H9 (cell line): ENCODE results near the gene BAAT. TPM values are rescaled to one million over a fixed set of nuclear protein-coding genes. Genes with fewer than 3 reads are reported as not detected.

Source experiments
- DNase-seq: peaks from one replicate; pipeline ENCODE4 v3.0.0-alpha.2; 2017
- H2AFZ ChIP-seq: one replicate; pipeline ENCODE4 v1.6.1; 2013; ENCODE audit warnings: mild to moderate bottlenecking, low read length, control low read depth, moderate library complexity
- H2AK5ac ChIP-seq: 2 replicates; pipeline ENCODE4 v1.6.1; 2013; ENCODE audit warnings: low read length, control low read depth, mixed read lengths; ENCODE audit not compliant: insufficient read length
- H2BK120ac ChIP-seq: one replicate; pipeline ENCODE4 v1.6.1; 2013; ENCODE audit warnings: low read depth, mild to moderate bottlenecking, low read length, control low read depth, inconsistent platforms; ENCODE audit not compliant: poor library complexity, severe bottlenecking
- H2BK12ac ChIP-seq: 2 replicates; pipeline ENCODE4 v1.6.1; 2013; ENCODE audit warnings: low read length, control low read depth, mixed read lengths, low read depth; ENCODE audit not compliant: insufficient read length
- H2BK15ac ChIP-seq: 2 replicates; pipeline ENCODE4 v1.6.1; 2013; ENCODE audit warnings: low read depth, low read length, control low read depth
- H2BK20ac ChIP-seq: one replicate; pipeline ENCODE4 v1.6.1; 2013; ENCODE audit warnings: low read depth, mild to moderate bottlenecking, low read length, control low read depth, inconsistent platforms; ENCODE audit not compliant: poor library complexity, severe bottlenecking
- H2BK5ac ChIP-seq: 2 replicates; pipeline ENCODE4 v1.6.1; 2013; ENCODE audit warnings: low read length, control low read depth, mixed read lengths; ENCODE audit not compliant: insufficient read length
- H3K14ac ChIP-seq: 2 replicates; pipeline ENCODE4 v1.6.1; 2013; ENCODE audit warnings: low read length, control low read depth; ENCODE audit not compliant: insufficient read depth
- H3K18ac ChIP-seq: 2 replicates; pipeline ENCODE4 v1.6.1; 2013; ENCODE audit warnings: low read depth, mild to moderate bottlenecking, mixed read lengths, low read length, control low read depth; ENCODE audit not compliant: insufficient read length
- H3K23ac ChIP-seq: 2 replicates; pipeline ENCODE4 v1.6.1; 2013; ENCODE audit warnings: low read length, control low read depth, mixed read lengths, low read depth; ENCODE audit not compliant: insufficient read length
- H3K23me2 ChIP-seq: 2 replicates; pipeline ENCODE4 v1.6.1; 2013; ENCODE audit warnings: low read depth, mild to moderate bottlenecking, mixed read lengths, low read length, control low read depth; ENCODE audit not compliant: insufficient read length, poor library complexity, severe bottlenecking
- H3K27ac ChIP-seq: 2 replicates; pipeline ENCODE4 v1.5.1; 2013; ENCODE audit warnings: low read length, control low read depth, mixed read lengths, low read depth; ENCODE audit not compliant: insufficient read length
- H3K27me3 ChIP-seq: 2 replicates; pipeline ENCODE4 v1.6.1; 2013; ENCODE audit warnings: low read length, control low read depth, inconsistent platforms; ENCODE audit not compliant: insufficient read depth
- H3K4ac ChIP-seq: 2 replicates; pipeline ENCODE4 v1.6.1; 2013; ENCODE audit warnings: low read depth, mild to moderate bottlenecking, control low read depth, inconsistent platforms, low read length, moderate library complexity
- H3K4me1 ChIP-seq: 2 replicates; pipeline ENCODE4 v1.6.1; 2013; ENCODE audit warnings: low read length, control low read depth, inconsistent platforms; ENCODE audit not compliant: insufficient read depth
- H3K4me2 ChIP-seq: 2 replicates; pipeline ENCODE4 v1.6.1; 2013; ENCODE audit warnings: low read length, control low read depth, mixed read lengths; ENCODE audit not compliant: insufficient read length, insufficient read depth
- H3K56ac ChIP-seq: 2 replicates; pipeline ENCODE4 v1.6.1; 2013; ENCODE audit warnings: low read depth, mild to moderate bottlenecking, mixed read lengths, low read length, control low read depth; ENCODE audit not compliant: insufficient read length
- H3K79me1 ChIP-seq: 2 replicates; pipeline ENCODE4 v1.6.1; 2013; ENCODE audit warnings: low read depth, mild to moderate bottlenecking, moderate library complexity, low read length, control low read depth, inconsistent platforms; ENCODE audit not compliant: insufficient read depth, poor library complexity, severe bottlenecking
- H3K79me2 ChIP-seq: 2 replicates; pipeline ENCODE4 v1.6.1; 2013; ENCODE audit warnings: low read length, control low read depth, inconsistent platforms; ENCODE audit not compliant: insufficient read depth
- H3K9ac ChIP-seq: 2 replicates; pipeline ENCODE4 v1.6.1; 2013; ENCODE audit warnings: low read length, control low read depth, mixed read lengths; ENCODE audit not compliant: insufficient read length; ENCODE audit errors: extremely low read depth
- H3K9me3 ChIP-seq: one replicate; pipeline ENCODE4 v1.6.1; 2013; ENCODE audit warnings: low read depth, low read length, inconsistent platforms; ENCODE audit not compliant: control insufficient read depth
- H3T11ph ChIP-seq: one replicate; pipeline ENCODE4 v1.6.1; 2013; ENCODE audit warnings: mild to moderate bottlenecking, low read length, control low read depth, inconsistent platforms
- H4K20me1 ChIP-seq: one replicate; pipeline ENCODE4 v1.6.1; 2013; ENCODE audit not compliant: control insufficient read depth, insufficient read length, insufficient read depth
- H4K5ac ChIP-seq: 2 replicates; pipeline ENCODE4 v1.6.1; 2013; ENCODE audit warnings: low read depth, mild to moderate bottlenecking, mixed read lengths, low read length, control low read depth; ENCODE audit not compliant: insufficient read length
- H4K8ac ChIP-seq: replicated peaks from 2 replicates; pipeline ENCODE4 v1.6.1; 2013; ENCODE audit warnings: low read length, control low read depth, mixed read lengths, low read depth; ENCODE audit not compliant: insufficient read length
- H4K91ac ChIP-seq: 2 replicates; pipeline ENCODE4 v1.6.1; 2013; ENCODE audit warnings: low read depth, mild to moderate bottlenecking, moderate library complexity, mixed read lengths, low read length, control low read depth; ENCODE audit not compliant: insufficient read length
- H3K27ac Mint-ChIP-seq, 3 experiments: 2 replicates in 2 of 3; 3 replicates in 1 of 3; pipeline ENCODE4 v1.8.0; 2020 to 2021; ENCODE audit warnings: mixed read lengths in 3 of 3, mild to moderate bottlenecking in 1 of 3, moderate library complexity in 1 of 3
- H3K27me3 Mint-ChIP-seq: 2 replicates; pipeline ENCODE4 v1.8.0; 2021; ENCODE audit warnings: low read depth, mild to moderate bottlenecking, moderate library complexity, mixed read lengths
- H3K36me3 Mint-ChIP-seq, 3 experiments: 2 replicates in 2 of 3; 3 replicates in 1 of 3; pipeline ENCODE4 v1.8.0; 2020 to 2021; ENCODE audit warnings: low read depth in 3 of 3, mixed read lengths in 3 of 3; ENCODE audit not compliant: insufficient read depth in 1 of 3
- H3K4me1 Mint-ChIP-seq, 2 experiments: 2 replicates each; pipeline ENCODE4 v1.8.0; 2020; ENCODE audit warnings: mixed read lengths in 2 of 2
- H3K4me3 Mint-ChIP-seq, 2 experiments: 2 replicates in 1 of 2; 3 replicates in 1 of 2; pipeline ENCODE4 v1.8.0; 2020 to 2021; ENCODE audit warnings: mild to moderate bottlenecking in 2 of 2, mixed read lengths in 2 of 2, moderate library complexity in 1 of 2
- H3K9me3 Mint-ChIP-seq, 2 experiments: 2 replicates in 1 of 2; 3 replicates in 1 of 2; pipeline ENCODE4 v1.8.0; 2020; ENCODE audit warnings: mild to moderate bottlenecking in 2 of 2, mixed read lengths in 2 of 2, moderate library complexity in 1 of 2
- WGBS: extraction: QIAGEN DNeasy Blood & Tissue Kit; methylation state at CpG from one replicate; pipeline ENCODE4 v1.1.7; 2013; ENCODE audit warnings: missing lambda C conversion rate, low lambda C conversion rate, mixed read lengths; ENCODE audit not compliant: insufficient read length; ENCODE audit errors: extremely low coverage; 5-methylcytosine and 5-hydroxymethylcytosine counted together
- total RNA-seq: library from RNA; stranded (reverse); gene quantifications from 2 replicates; pipeline ENCODE4 v1.2.1, GENCODE V29; 2021
- TF ChIP-seq, protein P1 (sequence below): fragments of 200-600 bp; sonication (generic); conservative IDR thresholded peaks from 3 replicates; pipeline ENCODE4 v1.8.0; 2021; ENCODE audit warnings: antibody characterized with exemption, mild to moderate bottlenecking

BAAT gene
- total RNA-seq, 1 experiment from 2014 or later, result 0.09 TPM

GRCh38 chr9:101312661-101313060 is 72.1 kb downstream of the BAAT start:
- TF ChIP-seq, protein P1, sequence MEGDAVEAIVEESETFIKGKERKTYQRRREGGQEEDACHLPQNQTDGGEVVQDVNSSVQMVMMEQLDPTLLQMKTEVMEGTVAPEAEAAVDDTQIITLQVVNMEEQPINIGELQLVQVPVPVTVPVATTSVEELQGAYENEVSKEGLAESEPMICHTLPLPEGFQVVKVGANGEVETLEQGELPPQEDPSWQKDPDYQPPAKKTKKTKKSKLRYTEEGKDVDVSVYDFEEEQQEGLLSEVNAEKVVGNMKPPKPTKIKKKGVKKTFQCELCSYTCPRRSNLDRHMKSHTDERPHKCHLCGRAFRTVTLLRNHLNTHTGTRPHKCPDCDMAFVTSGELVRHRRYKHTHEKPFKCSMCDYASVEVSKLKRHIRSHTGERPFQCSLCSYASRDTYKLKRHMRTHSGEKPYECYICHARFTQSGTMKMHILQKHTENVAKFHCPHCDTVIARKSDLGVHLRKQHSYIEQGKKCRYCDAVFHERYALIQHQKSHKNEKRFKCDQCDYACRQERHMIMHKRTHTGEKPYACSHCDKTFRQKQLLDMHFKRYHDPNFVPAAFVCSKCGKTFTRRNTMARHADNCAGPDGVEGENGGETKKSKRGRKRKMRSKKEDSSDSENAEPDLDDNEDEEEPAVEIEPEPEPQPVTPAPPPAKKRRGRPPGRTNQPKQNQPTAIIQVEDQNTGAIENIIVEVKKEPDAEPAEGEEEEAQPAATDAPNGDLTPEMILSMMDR, result no peak
- H2BK120ac ChIP-seq, result no peak overlapping the region
- H3K9me3 ChIP-seq, result no peaks in the 10 kb centered on the region
- H3K27me3 Mint-ChIP-seq, result no peaks in the 10 kb centered on the region
- H3K27ac ChIP-seq, result no peak overlapping the region
- no peak overlapping the region for H3K4me2 ChIP-seq
- no peak overlapping the region for H3K27ac Mint-ChIP-seq
- H3K4me1 Mint-ChIP-seq, result peaks cover 0 to 2% of the 10 kb centered on the region in 2 experiments; a peak in 1 of 4 replicates
- no peak overlapping the region for H4K8ac ChIP-seq
- no peak overlapping the region for H2AFZ ChIP-seq
- H4K5ac ChIP-seq, result no peak overlapping the region
- H3K9ac ChIP-seq, result no peak overlapping the region
- no peaks in the 10 kb centered on the region for H3K4me1 ChIP-seq
- no CpG with 5 or more reads among the region's 8 CpGs for WGBS
- H2BK12ac ChIP-seq, result no peak overlapping the region
- H3K4ac ChIP-seq, result no peak overlapping the region
- H4K20me1 ChIP-seq, result no peaks in the 10 kb centered on the region
- H2BK15ac ChIP-seq, result no peak overlapping the region
- H3K36me3 Mint-ChIP-seq, result no peaks in the 10 kb centered on the region
- no peak overlapping the region for H3K23ac ChIP-seq
- H3K14ac ChIP-seq, result no peak overlapping the region
- no peaks in the 10 kb centered on the region for H3K9me3 Mint-ChIP-seq
- H2AK5ac ChIP-seq, result no peak overlapping the region
- H3K27me3 ChIP-seq, result no peaks in the 10 kb centered on the region; the same call in 1 of the 2 replicates
- H3K23me2 ChIP-seq, result no peaks in the 10 kb centered on the region
- H3T11ph ChIP-seq, result no peak overlapping the region
- DNase-seq, result no peak
- no peak overlapping the region for H3K56ac ChIP-seq
- H2BK20ac ChIP-seq, result no peak overlapping the region
- no peak overlapping the region for H3K18ac ChIP-seq
- no peaks in the 10 kb centered on the region for H3K79me2 ChIP-seq
- no peak overlapping the region for H2BK5ac ChIP-seq
- H3K79me1 ChIP-seq, result no peaks in the 10 kb centered on the region
- H4K91ac ChIP-seq, result no peak overlapping the region
- H3K4me3 Mint-ChIP-seq, result no peak overlapping the region
